ENCODE measurements around the gene CCDC106. TPM values are rescaled to one million over a fixed set of nuclear protein-coding genes. Genes with fewer than 3 reads are reported as not detected.

CCDC106 gene
- total RNA-seq, 1 donor from 2014 or later = 13.4 TPM

- DNase-seq (ENCODE audit: low read depth) = no peak
Observed at GRCh38 chr19:55650602-55651230, 2.7 kb downstream of the CCDC106 start.

DNA sequence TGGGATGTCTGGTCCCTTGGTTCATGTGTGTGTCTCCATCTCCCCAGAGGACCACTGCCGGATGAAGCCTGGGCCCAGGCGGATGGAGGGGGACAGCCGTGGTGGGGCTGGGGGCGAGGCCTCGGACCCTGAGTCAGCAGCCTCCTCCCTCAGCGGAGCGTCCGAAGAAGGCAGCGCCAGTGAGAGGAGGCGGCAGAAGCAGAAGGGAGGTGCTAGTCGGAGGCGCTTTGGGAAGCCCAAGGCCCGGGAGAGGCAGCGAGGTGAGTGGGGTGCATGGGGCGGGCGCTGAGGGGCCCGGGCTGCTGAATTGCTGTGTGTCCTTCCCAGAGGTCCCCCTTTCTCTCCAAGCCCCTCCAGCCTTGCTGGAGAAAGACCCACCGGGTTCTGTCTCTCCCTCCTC is 3.2 kb downstream of the CCDC106 start:
- no peak for DNase-seq (ENCODE audit: low read depth)

GRCh38 chr19:55652311-55653128 is 4.5 kb downstream of the CCDC106 start:
- no peak for DNase-seq (ENCODE audit: low read depth)

- peak; percentile 96 for DNase-seq (ENCODE audit: low read depth)
Observed at GRCh38 chr19:55653651-55654322, 5.8 kb downstream of the CCDC106 start.

- DNase-seq (ENCODE audit: low read depth) = peak; percentile 97
Observed at GRCh38 chr19:55654323-55654867, 6.4 kb downstream of the CCDC106 start.

GRCh38 chr19:55654868-55655647 is 7.0 kb downstream of the CCDC106 start, which contains the start of gene U2AF2:
TSS of gene U2AF2 (plus strand) at chr19:55655035. CDS start at chr19:55655105, 70 bp downstream.
- DNase-seq (ENCODE audit: low read depth) = no peak

GRCh38 chr19:55655648-55656040 is 7.6 kb downstream of the CCDC106 start:
- no peak for DNase-seq (ENCODE audit: low read depth)

DNA sequence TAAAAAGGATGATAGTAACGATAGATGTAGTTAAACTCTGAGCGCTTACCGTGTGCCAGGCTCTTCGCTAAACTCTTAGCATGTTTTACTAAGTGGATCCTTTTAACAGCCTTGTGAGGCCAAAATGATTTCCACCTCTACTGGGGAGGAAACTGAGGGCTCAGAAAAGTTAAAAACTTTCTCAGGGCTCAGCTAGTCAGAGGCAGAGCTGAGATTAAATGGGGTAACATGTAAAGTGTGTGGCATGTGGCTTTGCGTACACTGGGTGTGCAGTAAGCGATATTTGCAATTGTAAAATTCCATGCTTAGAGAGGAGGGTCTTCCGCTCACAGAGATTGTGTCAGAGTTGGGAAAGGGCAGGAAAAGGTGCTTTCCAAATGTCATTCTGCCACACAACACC is 8.5 kb downstream of the CCDC106 start:
- DNase-seq (ENCODE audit: low read depth) = no peak

DNA sequence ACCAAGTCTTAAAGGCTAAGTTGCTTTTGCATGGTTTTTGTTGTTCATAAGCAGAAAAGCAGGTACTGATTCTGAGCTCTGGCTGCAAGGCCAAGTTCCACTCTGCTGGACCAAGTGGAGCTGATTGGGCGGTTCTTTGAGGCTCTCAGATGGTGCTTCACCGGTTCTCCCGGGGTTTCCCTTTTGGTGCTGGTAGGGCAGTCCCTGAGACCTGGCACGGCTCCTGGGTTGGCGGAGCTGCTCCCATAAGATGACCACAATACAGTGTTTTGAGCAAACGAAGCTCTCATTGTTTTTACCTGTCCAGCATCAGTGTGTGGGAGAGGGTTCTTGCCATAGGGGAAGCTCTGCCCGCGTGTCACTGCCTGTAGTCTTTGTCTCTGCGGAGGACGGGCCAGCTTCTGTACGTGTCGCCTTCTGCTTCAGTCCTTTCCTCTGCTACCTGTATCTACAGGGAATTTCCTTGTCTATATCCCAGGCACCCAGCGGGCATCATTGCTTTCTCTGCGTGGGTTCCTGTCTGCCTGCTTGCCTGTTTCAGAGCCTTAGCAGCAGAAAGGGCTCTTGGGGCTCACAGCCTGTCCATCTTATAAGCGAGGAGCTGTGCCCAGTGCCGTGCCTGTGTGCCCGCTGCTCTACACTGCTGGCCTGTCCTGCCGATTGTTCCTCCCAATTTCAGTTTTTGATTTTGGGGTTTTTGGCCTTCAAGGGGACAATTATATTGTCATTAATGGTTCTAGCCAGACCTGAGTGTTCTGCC is 9.2 kb downstream of the CCDC106 start:
- no peak for DNase-seq (ENCODE audit: low read depth)

DNA sequence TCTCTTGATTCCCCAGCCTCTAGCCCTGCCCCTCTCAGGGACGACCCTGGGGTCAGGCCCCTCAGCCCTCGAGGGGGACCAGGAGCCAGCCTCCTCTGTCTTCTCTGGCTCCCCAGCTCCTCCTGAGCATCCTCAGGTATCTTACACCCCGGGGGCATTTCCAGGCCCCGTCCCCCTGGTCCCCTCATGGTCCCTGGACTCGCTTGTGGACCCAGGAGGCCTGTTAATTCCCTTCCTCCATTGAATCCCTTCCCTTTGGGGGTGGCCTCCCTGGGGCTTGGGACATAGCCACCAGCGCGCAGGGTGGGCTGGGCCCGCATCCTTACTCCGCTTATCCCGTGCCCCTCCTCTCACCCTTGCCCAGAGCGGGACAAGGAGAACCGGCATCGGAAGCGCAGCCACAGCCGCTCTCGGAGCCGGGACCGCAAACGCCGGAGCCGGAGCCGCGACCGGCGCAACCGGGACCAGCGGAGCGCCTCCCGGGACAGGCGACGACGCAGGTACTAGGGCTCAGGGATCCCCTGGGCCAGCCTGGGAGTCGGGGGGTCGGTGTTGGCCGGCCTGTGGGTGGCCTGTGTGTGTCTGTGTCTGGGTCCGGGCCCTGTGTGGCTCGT is 10.9 kb downstream of the CCDC106 start:
- no peak for DNase-seq (ENCODE audit: low read depth)

- DNase-seq (ENCODE audit: low read depth) = no peak
Observed at GRCh38 chr19:55659822-55660221, 11.8 kb downstream of the CCDC106 start.

- no peak for DNase-seq (ENCODE audit: low read depth)
Observed at GRCh38 chr19:55660404-55660803, 12.4 kb downstream of the CCDC106 start.

DNA sequence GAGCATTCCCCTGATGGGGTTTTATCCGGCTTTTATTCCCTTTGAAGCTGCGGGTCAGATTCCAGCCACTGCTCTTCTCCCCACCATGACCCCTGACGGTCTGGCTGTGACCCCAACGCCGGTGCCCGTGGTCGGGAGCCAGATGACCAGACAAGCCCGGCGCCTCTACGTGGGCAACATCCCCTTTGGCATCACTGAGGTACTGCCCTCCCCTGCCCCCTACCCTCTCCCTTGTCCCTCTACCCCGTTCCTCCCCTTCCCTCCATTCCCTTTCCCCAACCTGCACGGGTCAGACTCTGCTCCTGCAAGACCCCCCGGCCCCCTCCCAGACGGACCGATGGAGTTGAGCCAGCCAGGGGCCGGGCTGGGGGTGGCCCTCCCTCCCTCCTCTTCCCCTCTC is 13.0 kb downstream of the CCDC106 start:
- no peak for DNase-seq (ENCODE audit: low read depth)

GRCh38 chr19:55661826-55662225 is 13.8 kb downstream of the CCDC106 start:
- no peak for DNase-seq (ENCODE audit: low read depth)

DNA sequence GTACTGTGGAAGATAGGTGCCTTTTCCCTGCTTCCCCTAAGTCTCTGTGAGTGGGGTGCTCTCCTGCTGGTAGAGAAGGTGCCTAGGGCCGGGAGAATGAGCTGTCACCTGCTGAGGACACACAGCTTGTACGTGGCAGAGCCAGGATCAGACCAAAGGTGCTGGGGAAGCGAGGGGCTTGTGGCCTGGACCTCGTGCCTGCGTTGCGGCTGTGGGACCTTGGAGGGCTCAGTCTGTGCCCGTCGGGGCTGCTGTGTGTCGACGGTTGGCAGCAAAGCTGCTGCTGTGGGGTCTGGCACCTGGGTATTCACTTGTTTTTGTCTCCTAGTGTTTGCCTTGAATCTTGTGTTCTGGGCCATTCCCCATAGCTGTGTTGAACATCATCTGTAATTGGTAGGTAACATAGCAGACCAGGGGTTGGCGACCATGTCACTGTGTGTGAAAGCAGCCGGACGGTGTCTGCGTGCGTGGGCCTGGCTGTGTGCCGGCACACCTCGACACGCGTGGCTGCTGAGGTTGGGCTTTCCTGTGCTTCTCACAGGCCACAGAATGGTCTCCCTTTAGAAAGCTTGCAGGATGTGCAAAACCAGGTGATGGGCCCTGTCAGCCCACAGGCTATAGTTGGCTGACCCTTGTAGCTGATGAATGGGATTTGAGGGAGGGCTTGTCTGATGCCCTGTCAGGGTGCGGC is 16.0 kb downstream of the CCDC106 start:
- no peak for DNase-seq (ENCODE audit: low read depth)

DNA sequence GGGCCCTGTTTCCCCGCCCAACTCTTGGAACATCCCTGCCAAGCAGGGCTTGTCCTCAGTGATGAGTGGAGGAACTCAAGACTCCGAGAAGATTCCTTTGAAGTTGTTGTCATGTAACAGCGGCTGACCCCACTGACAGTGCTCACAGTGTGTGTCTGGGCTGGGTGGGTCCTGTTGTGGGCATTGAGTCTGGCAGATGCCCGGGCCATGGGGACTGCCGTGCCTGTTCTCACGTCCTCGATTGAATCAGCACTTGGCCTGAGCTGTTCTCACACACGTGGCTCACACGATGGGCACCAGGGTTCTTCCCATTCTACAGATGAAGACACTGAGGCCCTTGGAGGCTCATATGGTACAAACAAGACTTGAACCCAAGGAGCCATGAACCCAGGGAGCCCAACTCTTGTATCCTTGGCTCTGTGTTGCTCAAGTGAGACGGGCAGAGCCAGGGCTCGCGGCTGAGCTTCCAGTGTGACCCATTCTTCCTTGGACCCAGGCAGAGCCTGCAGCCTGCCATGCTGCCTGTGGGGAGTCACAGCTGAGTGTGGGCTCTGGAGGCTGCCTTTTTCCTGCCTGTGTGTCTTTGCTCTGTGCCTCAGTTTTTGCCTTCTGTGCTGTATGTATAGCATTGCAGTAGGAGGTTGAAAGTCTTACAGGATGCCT is 18.5 kb downstream of the CCDC106 start:
- DNase-seq (ENCODE audit: low read depth) = no peak

- DNase-seq (ENCODE audit: low read depth) = no peak
Observed at GRCh38 chr19:55667006-55667381, 19.0 kb downstream of the CCDC106 start.

DNA sequence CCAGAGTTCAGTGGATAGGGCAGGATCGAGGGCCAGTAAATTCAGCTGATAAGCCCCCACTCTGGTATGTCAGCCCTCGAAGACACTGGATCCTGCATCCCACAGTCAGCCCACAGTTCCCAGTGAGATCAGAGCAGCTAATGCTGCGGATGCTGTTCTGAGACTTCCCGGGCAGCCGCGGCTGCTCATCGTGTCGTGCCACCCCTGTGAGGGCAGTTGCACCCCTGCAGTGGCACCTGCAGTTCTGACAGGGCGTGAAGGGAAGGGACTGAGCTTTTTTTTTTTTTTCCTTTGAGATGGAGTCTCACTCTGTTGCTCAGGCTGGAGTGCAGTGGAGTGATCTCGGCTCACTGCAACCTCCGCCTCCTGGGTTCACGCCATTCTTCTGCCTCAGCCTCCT is 19.5 kb downstream of the CCDC106 start:
- DNase-seq (ENCODE audit: low read depth) = no peak

- DNase-seq (ENCODE audit: low read depth) = no peak
Observed at GRCh38 chr19:55667958-55668357, 19.9 kb downstream of the CCDC106 start.
